Suprapubic skin (tissue), 4 donors: Measurements from ENCODE around the gene MAP4K3.

ENCODE experiments used
- POLR2A ChIP-seq, 2 donors: fragments of 450-650 bp; IDR thresholded peaks; one replicate each; pipeline ENCODE4 v1.6.1; 2017; ENCODE audit warnings: antibody characterized with exemption in 2 of 2, mild to moderate bottlenecking in 2 of 2, moderate library complexity in 2 of 2
- POLR2AphosphoS5 ChIP-seq, 3 donors: sonication (generic); formaldehyde crosslinking; IDR thresholded peaks; one replicate each; pipeline ENCODE4 v1.6.1; 2017; ENCODE audit warnings: antibody characterized with exemption in 3 of 3
- TF ChIP-seq, protein P1 (sequence below), 2 donors: fragments of 200-600 bp in 1 of 2; fragments of 450-650 bp in 1 of 2; sonication (generic) in 1 of 2; IDR thresholded peaks; one replicate each; pipeline ENCODE4 v1.5.1; 2016 to 2019; ENCODE audit warnings: antibody characterized with exemption in 2 of 2, mild to moderate bottlenecking in 1 of 2, moderate library complexity in 1 of 2

DNA sequence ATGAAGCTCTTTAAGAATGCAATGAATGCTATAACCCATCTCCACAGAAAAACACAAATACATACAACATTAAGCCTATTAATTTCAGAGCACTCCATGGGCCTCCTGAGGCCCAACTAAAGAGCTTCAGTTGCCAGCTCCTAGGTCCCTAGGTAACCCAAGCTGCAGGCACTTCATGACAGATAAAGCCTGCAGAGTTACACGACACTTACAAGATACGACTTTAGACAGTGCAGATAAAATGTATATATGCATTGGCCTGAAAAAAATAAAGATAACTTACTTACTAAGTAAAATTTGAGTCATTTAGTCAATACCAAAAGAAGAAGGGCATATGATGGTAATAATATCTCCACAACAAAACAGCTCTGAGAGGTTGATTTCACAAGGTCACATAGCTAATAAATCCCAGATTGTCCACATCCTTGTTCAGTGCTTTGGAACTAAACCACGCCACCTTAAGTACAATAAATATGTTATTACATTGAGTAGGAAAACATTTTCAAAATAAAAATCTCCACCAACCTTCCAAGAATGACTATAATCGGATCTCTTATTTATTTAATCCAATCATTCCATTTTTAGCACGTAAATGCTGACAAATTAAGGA lies 3.4 kb downstream of the MAP4K3 start:
- TF ChIP-seq, protein P1, sequence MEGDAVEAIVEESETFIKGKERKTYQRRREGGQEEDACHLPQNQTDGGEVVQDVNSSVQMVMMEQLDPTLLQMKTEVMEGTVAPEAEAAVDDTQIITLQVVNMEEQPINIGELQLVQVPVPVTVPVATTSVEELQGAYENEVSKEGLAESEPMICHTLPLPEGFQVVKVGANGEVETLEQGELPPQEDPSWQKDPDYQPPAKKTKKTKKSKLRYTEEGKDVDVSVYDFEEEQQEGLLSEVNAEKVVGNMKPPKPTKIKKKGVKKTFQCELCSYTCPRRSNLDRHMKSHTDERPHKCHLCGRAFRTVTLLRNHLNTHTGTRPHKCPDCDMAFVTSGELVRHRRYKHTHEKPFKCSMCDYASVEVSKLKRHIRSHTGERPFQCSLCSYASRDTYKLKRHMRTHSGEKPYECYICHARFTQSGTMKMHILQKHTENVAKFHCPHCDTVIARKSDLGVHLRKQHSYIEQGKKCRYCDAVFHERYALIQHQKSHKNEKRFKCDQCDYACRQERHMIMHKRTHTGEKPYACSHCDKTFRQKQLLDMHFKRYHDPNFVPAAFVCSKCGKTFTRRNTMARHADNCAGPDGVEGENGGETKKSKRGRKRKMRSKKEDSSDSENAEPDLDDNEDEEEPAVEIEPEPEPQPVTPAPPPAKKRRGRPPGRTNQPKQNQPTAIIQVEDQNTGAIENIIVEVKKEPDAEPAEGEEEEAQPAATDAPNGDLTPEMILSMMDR (IDR thresholded peaks at IDR 0.05) = no peak
- TF ChIP-seq POLR2AphosphoS5 (IDR thresholded peaks at IDR 0.05) (no peak), POLR2A (IDR thresholded peaks at IDR 0.05) (no peak)
